OCI-LY7 (cell line): ENCODE data around the gene TRIM10. TPM values are rescaled to one million over a fixed set of nuclear protein-coding genes. Genes with fewer than 3 reads are reported as not detected.

Experiments used
- BruUV-seq: library from RNA; stranded (reverse); fragments of 400-500 nt; replicated peaks from 2 replicates; lab custom pipeline; 2021; lab: Mats Ljungman, UMichigan
- CTCF ChIA-PET: fragments of 300-600 bp; sonication (Branson Sonifier 250); formaldehyde crosslinking; loops from one replicate; lab custom pipeline; 2022; ENCODE audit warnings: antibody characterized with exemption; ENCODE audit not compliant: unreplicated experiment; lab: Charles Lee
- POLR2A ChIA-PET: fragments of 300-600 bp; sonication (Branson Sonifier 250); formaldehyde crosslinking; loops from one replicate; lab custom pipeline; 2022; ENCODE audit warnings: antibody characterized with exemption; lab: Charles Lee
- DNase-seq: peaks from one replicate; pipeline ENCODE4 v3.0.0-alpha.2; 2015; ENCODE audit warnings: low spot score
- H2AFZ ChIP-seq: fragments of 200-600 bp; sonication (generic), shearing (Covaris generic); 2 replicates; pipeline ENCODE4 v1.6.1; 2014; ENCODE audit warnings: mild to moderate bottlenecking, antibody characterized with exemption, low read length, moderate library complexity
- H3K27ac ChIP-seq: fragments of 200-600 bp; sonication (generic); 2 replicates; pipeline ENCODE4 v1.5.1; 2014; ENCODE audit warnings: mixed run types, low read depth, mild to moderate bottlenecking, moderate library complexity, low read length, inconsistent platforms; ENCODE audit not compliant: poor library complexity, severe bottlenecking
- H3K36me3 ChIP-seq: fragments of 200-600 bp; sonication (generic); 2 replicates; pipeline ENCODE4 v1.6.1; 2014; ENCODE audit warnings: mild to moderate bottlenecking, antibody characterized with exemption, low read length, moderate library complexity, mixed read lengths; ENCODE audit not compliant: insufficient read depth
- H3K4me1 ChIP-seq: fragments of 200-600 bp; sonication (generic); 2 replicates; pipeline ENCODE4 v1.5.1; 2014; ENCODE audit warnings: mild to moderate bottlenecking, low read length; ENCODE audit not compliant: insufficient read depth, poor library complexity, severe bottlenecking
- H3K4me2 ChIP-seq: fragments of 200-600 bp; sonication (generic); 2 replicates; pipeline ENCODE4 v1.6.1; 2014; ENCODE audit warnings: mild to moderate bottlenecking, low read length
- H3K4me3 ChIP-seq: fragments of 200-600 bp; sonication (generic); 2 replicates; pipeline ENCODE4 v1.5.1; 2014; ENCODE audit warnings: mild to moderate bottlenecking, low read depth, low read length; ENCODE audit not compliant: poor library complexity, severe bottlenecking
- H3K79me2 ChIP-seq: fragments of 200-600 bp; sonication (generic); 2 replicates; pipeline ENCODE4 v1.6.1; 2016; ENCODE audit warnings: low read depth, mild to moderate bottlenecking, low read length, moderate library complexity, mixed read lengths; ENCODE audit not compliant: insufficient read depth
- H3K9me2 ChIP-seq: fragments of 200-600 bp; sonication (generic); 2 replicates; pipeline ENCODE4 v1.6.1; 2016; ENCODE audit warnings: mild to moderate bottlenecking, low read length, mixed read lengths; ENCODE audit not compliant: insufficient read depth
- H3K9me3 ChIP-seq: fragments of 200-600 bp; sonication (generic); 2 replicates; pipeline ENCODE4 v1.6.1; 2014; ENCODE audit warnings: mild to moderate bottlenecking, mixed run types, low read length, mixed read lengths
- H4K20me1 ChIP-seq: fragments of 200-600 bp; sonication (generic); 2 replicates; pipeline ENCODE4 v1.6.1; 2014; ENCODE audit warnings: mild to moderate bottlenecking, antibody characterized with exemption, low read length, moderate library complexity, mixed read lengths; ENCODE audit not compliant: insufficient read depth
- EZH2phosphoT487 ChIP-seq: fragments of 200-600 bp; sonication (generic); IDR thresholded peaks from 2 replicates; pipeline ENCODE4 v1.6.1; 2018; ENCODE audit warnings: low read depth, borderline replicate concordance, mild to moderate bottlenecking, mixed run types, antibody characterized with exemption, low read length, moderate library complexity, mixed read lengths
- intact Hi-C: fragments of 100-400 bp; cut with micrococcal nuclease; formaldehyde crosslinking; loops from one replicate; pipeline ENCODE4 v1.10.0; 2022; ENCODE audit not compliant: unreplicated experiment
- total RNA-seq, 2 experiments: library from RNA; depleted of rRNA in 1 of 2; stranded (reverse); fragments of >200 nt in 1 of 2; shearing (Covaris generic) in 1 of 2; gene quantifications; 2 replicates each; pipeline ENCODE4 v1.2.3, GENCODE V29; 2014 to 2022
- TF ChIP-seq, protein P1 (sequence below): fragments of 200-600 bp; sonication (generic); conservative IDR thresholded peaks from 2 replicates; pipeline ENCODE4 v1.5.1; 2014; ENCODE audit warnings: mild to moderate bottlenecking, antibody characterized with exemption, low read length, moderate library complexity, mixed read lengths

TRIM10 gene
- total RNA-seq, 2 experiments from 2014 or later, result not detected

DNA sequence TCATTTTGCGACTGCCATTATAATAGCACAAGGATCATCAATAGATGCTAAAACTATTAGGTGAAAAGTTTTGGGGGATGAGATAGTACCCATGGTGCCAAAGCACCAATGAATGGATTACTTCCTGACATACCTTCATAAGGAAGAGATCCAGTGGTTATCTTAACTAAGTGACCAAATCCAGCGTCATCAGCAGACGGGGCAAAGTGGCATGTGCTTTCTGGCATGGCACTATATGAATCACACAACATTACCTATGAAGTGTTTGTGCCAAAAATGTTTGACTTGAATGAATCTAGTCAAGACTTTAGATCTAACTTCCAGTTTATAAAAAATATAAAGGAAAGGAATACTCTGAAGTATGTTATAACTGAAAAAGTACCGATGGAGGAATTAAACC is 41.4 kb upstream of the TRIM10 start:
- H3K9me3 ChIP-seq, result no peaks in the 10 kb centered on the region
- H3K4me1 ChIP-seq, result peaks cover 35% of the 10 kb centered on the region
- no peaks in the 10 kb centered on the region for H3K9me2 ChIP-seq
- no peak for DNase-seq
- H3K27ac ChIP-seq, result no peak overlapping the region
- intact Hi-C loops, result no loop called here
- no peak overlapping the region for H3K4me3 ChIP-seq
- TF ChIP-seq, protein P1, sequence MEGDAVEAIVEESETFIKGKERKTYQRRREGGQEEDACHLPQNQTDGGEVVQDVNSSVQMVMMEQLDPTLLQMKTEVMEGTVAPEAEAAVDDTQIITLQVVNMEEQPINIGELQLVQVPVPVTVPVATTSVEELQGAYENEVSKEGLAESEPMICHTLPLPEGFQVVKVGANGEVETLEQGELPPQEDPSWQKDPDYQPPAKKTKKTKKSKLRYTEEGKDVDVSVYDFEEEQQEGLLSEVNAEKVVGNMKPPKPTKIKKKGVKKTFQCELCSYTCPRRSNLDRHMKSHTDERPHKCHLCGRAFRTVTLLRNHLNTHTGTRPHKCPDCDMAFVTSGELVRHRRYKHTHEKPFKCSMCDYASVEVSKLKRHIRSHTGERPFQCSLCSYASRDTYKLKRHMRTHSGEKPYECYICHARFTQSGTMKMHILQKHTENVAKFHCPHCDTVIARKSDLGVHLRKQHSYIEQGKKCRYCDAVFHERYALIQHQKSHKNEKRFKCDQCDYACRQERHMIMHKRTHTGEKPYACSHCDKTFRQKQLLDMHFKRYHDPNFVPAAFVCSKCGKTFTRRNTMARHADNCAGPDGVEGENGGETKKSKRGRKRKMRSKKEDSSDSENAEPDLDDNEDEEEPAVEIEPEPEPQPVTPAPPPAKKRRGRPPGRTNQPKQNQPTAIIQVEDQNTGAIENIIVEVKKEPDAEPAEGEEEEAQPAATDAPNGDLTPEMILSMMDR, result no peak
- TF ChIP-seq EZH2phosphoT487, result no peak
- H4K20me1 ChIP-seq, result peaks cover 21% of the 10 kb centered on the region
- ChIA-PET CTCF (no interaction called here), POLR2A (interaction anchor here (1.0 to 1.6 kb wide), 2 partner anchors 12 to 13 kb away, joined by 3 read pairs; no protein-coding TSS in a partner anchor)
- TSS peak; percentile 19 for BruUV-seq
- H3K79me2 ChIP-seq, result peaks cover 76% of the 10 kb centered on the region; the same call in 1 of the 2 replicates
- no peak overlapping the region for H3K4me2 ChIP-seq
- H3K36me3 ChIP-seq, result peaks cover 70% of the 10 kb centered on the region
- H2AFZ ChIP-seq, result no peak overlapping the region

GRCh38 chr6:30200551-30201281 is 39.7 kb upstream of the TRIM10 start:
- BruUV-seq, result no TSS peak
- Histone ChIP-seq H4K20me1 (peaks cover 15% of the 10 kb centered on the region), H2AFZ (no peak overlapping the region), H3K27ac (peak overlapping the region; percentile 35), H3K79me2 (peaks cover 59% of the 10 kb centered on the region; the same call in 1 of the 2 replicates), H3K4me1 (peaks cover 25% of the 10 kb centered on the region), H3K4me3 (peak overlapping the region; percentile 27), H3K9me3 (no peaks in the 10 kb centered on the region), H3K36me3 (peaks cover 79% of the 10 kb centered on the region), H3K9me2 (no peaks in the 10 kb centered on the region), H3K4me2 (peak overlapping the region; percentile 67)
- ChIA-PET POLR2A (interaction anchor here (1.6 kb wide), 1 partner anchor 13 kb away, joined by 3 read pairs; no protein-coding TSS in a partner anchor), CTCF (no interaction called here)
- DNase-seq, result peak; percentile 78
- intact Hi-C loops, result no loop called here
- TF ChIP-seq, protein P1, result no peak
- TF ChIP-seq EZH2phosphoT487, result no peak
